CD14-positive monocyte (primary cell): ENCODE results near the gene SLC4A1. TPM values are rescaled to one million over a fixed set of nuclear protein-coding genes. Genes with fewer than 3 reads are reported as not detected.

ENCODE experiments used
- DNase-seq, 3 donors: peaks; one replicate each; pipeline ENCODE4 v3.0.0-alpha.2; 2011 to 2022
- H2AFZ ChIP-seq: 2 replicates; pipeline ENCODE4 v1.6.0; 2012; ENCODE audit warnings: mild to moderate bottlenecking, low read depth, low read length, inconsistent platforms; ENCODE audit not compliant: insufficient read depth, poor library complexity, severe bottlenecking
- H3K27ac ChIP-seq, 2 donors: 1 replicate in 1 of 2; 2 replicates in 1 of 2; pipeline ENCODE4 v1.5.1; 2012 to 2013; ENCODE audit warnings: low read length in 2 of 2, control low read depth in 1 of 2, inconsistent platforms in 1 of 2, low read depth in 1 of 2, mild to moderate bottlenecking in 1 of 2
- H3K27me3 ChIP-seq, 2 donors: one replicate each; pipeline versions ENCODE4 v1.6.0 to v1.6.1; 2011 to 2013; ENCODE audit warnings: low read length in 2 of 2; ENCODE audit not compliant: control insufficient read depth in 2 of 2, insufficient read depth in 2 of 2
- H3K36me3 ChIP-seq, 2 donors: replicated peaks in 1 of 2; 1 replicate in 1 of 2; 2 replicates in 1 of 2; pipeline versions ENCODE4 v1.5.1 to v1.6.1; 2012 to 2013; ENCODE audit warnings: low read length in 2 of 2, control low read depth in 1 of 2, inconsistent platforms in 1 of 2, mild to moderate bottlenecking in 1 of 2; ENCODE audit not compliant: insufficient read depth in 2 of 2, control insufficient read depth in 1 of 2
- H3K4me1 ChIP-seq, 2 donors: 1 replicate in 1 of 2; 2 replicates in 1 of 2; pipeline versions ENCODE4 v1.5.1 to v1.6.1; 2012 to 2013; ENCODE audit warnings: low read length in 2 of 2, control low read depth in 1 of 2, inconsistent platforms in 1 of 2, mild to moderate bottlenecking in 1 of 2, moderate library complexity in 1 of 2; ENCODE audit not compliant: insufficient read depth in 2 of 2, control insufficient read depth in 1 of 2
- H3K4me2 ChIP-seq: replicated peaks from 2 replicates; pipeline ENCODE3; 2012; ENCODE audit warnings: low read length, moderate library complexity, mild to moderate bottlenecking; ENCODE audit not compliant: poor library complexity, severe bottlenecking; ENCODE audit errors: extremely low read depth
- H3K4me3 ChIP-seq, 3 experiments: fragments of 200-600 bp in 1 of 3; sonication (generic) in 1 of 3; replicated peaks in 1 of 3; 1 replicate in 2 of 3; 2 replicates in 1 of 3; pipeline ENCODE4 v1.5.1; 2011 to 2013; ENCODE audit warnings: low read length in 3 of 3, mild to moderate bottlenecking in 3 of 3, control low read depth in 2 of 3, low read depth in 2 of 3, inconsistent platforms in 1 of 3, moderate library complexity in 1 of 3
- H3K79me2 ChIP-seq: 2 replicates; pipeline ENCODE4 v1.6.0; 2012; ENCODE audit warnings: mild to moderate bottlenecking, control low read depth, inconsistent platforms, low read length, moderate library complexity; ENCODE audit not compliant: insufficient read depth
- H3K9ac ChIP-seq: 2 replicates; pipeline ENCODE4 v1.6.0; 2017; ENCODE audit warnings: low read length, mild to moderate bottlenecking; ENCODE audit not compliant: insufficient read depth, poor library complexity, severe bottlenecking
- H3K9me3 ChIP-seq, 2 donors: replicated peaks in 1 of 2; 1 replicate in 1 of 2; 2 replicates in 1 of 2; pipeline versions ENCODE4 v1.5.1 to v1.6.1; 2012 to 2013; ENCODE audit warnings: low read length in 2 of 2, control low read depth in 1 of 2; ENCODE audit not compliant: control insufficient read depth in 1 of 2, insufficient read depth in 1 of 2
- H4K20me1 ChIP-seq: 2 replicates; pipeline ENCODE4 v1.6.0; 2012; ENCODE audit warnings: mild to moderate bottlenecking, low read length, control low read depth, moderate library complexity; ENCODE audit not compliant: insufficient read depth
- H3K27ac Mint-ChIP-seq, 7 donors: one replicate each; pipeline ENCODE4 v1.8.0; 2020; ENCODE audit warnings: mild to moderate bottlenecking in 7 of 7, mixed read lengths in 7 of 7, moderate library complexity in 6 of 7, inconsistent platforms in 2 of 7
- H3K27me3 Mint-ChIP-seq, 3 donors: one replicate each; pipeline ENCODE4 v1.8.0; 2021 to 2022; ENCODE audit warnings: low read depth in 3 of 3, mild to moderate bottlenecking in 3 of 3, mixed read lengths in 3 of 3, moderate library complexity in 3 of 3, inconsistent platforms in 1 of 3
- H3K36me3 Mint-ChIP-seq, 2 donors: one replicate each; pipeline ENCODE4 v1.8.0; 2020; ENCODE audit warnings: mixed read lengths in 2 of 2, inconsistent platforms in 1 of 2, mild to moderate bottlenecking in 1 of 2
- H3K4me1 Mint-ChIP-seq: one replicate; pipeline ENCODE4 v1.8.0; 2020; ENCODE audit warnings: mild to moderate bottlenecking, mixed read lengths
- H3K4me3 Mint-ChIP-seq, 2 donors: one replicate each; pipeline ENCODE4 v1.8.0; 2020; ENCODE audit warnings: mild to moderate bottlenecking in 2 of 2, mixed read lengths in 2 of 2, moderate library complexity in 1 of 2
- H3K9me3 Mint-ChIP-seq, 7 donors: one replicate each; pipeline ENCODE4 v1.8.0; 2020 to 2022; ENCODE audit warnings: mixed read lengths in 7 of 7, mild to moderate bottlenecking in 6 of 7, moderate library complexity in 6 of 7, inconsistent platforms in 2 of 7
- CTCF ChIP-seq: fragments of 200-600 bp; IDR thresholded peaks from one replicate; pipeline ENCODE4 v1.8.0; 2022; ENCODE audit warnings: antibody characterized with exemption, mild to moderate bottlenecking
- WGBS: methylation state at CpG from one replicate; pipeline ENCODE4 v1.1.5; 2013; ENCODE audit warnings: missing lambda C conversion rate; ENCODE audit not compliant: insufficient coverage; 5-methylcytosine and 5-hydroxymethylcytosine counted together
- intact Hi-C, 2 donors: fragments of 100-400 bp; cut with micrococcal nuclease; formaldehyde crosslinking; loops; one replicate each; pipeline versions ENCODE4 v1.15.0 to v1.15.1; 2023
- polyA plus RNA-seq, 3 donors: library from polyadenylated mRNA; depleted of rRNA in 1 of 3; unstranded in 2 of 3; stranded (reverse) in 1 of 3; fragments of 300-500 nt in 2 of 3; fragments of >200 nt in 1 of 3; fragmentation: Illumina TruSeq in 2 of 3; gene quantifications; 1 replicate in 2 of 3; 2 replicates in 1 of 3; pipeline ENCODE4 v1.2.3, GENCODE V29; 2012 to 2021

Gene SLC4A1
- polyA plus RNA-seq, 3 donors, result 0.04 TPM; not detected in 2

- no peak overlapping the region for H3K27ac Mint-ChIP-seq
- H3K36me3 Mint-ChIP-seq, result no peaks in the 10 kb centered on the region
- H3K27me3 Mint-ChIP-seq, result peaks cover 5 to 15% (median 8%) of the 10 kb centered on the region in 3 donors
- no peak for DNase-seq
- Histone ChIP-seq H3K27ac (no peak overlapping the region), H3K4me2 (no peak overlapping the region), H3K79me2 (no peaks in the 10 kb centered on the region), H3K9me3 (no peaks in the 10 kb centered on the region), H2AFZ (no peak overlapping the region), H3K4me1 (peaks cover 0 to 4% of the 10 kb centered on the region in 2 donors), H3K36me3 (no peaks in the 10 kb centered on the region), H3K27me3 (no peaks in the 10 kb centered on the region), H3K9ac (no peak overlapping the region), H3K4me3 (no peak overlapping the region), H4K20me1 (no peaks in the 10 kb centered on the region)
- peaks cover 0 to 2% (median 0%) of the 10 kb centered on the region in 7 donors for H3K9me3 Mint-ChIP-seq
- no peak overlapping the region for H3K4me3 Mint-ChIP-seq
- no peak for TF ChIP-seq CTCF
- WGBS, result 90% methylated on average over 4 of the region's 14 CpGs
- H3K4me1 Mint-ChIP-seq, result peaks cover 4% of the 10 kb centered on the region
- intact Hi-C loops, result no loop called here
Measured at GRCh38 chr17:44253006-44253405, 14.9 kb downstream of the SLC4A1 start.

GRCh38 chr17:44251062-44251461 lies 16.9 kb downstream of the SLC4A1 start:
- Histone ChIP-seq H2AFZ (no peak overlapping the region), H3K9me3 (no peaks in the 10 kb centered on the region), H3K4me2 (no peak overlapping the region), H3K27ac (no peak overlapping the region), H3K79me2 (no peaks in the 10 kb centered on the region), H3K4me1 (peaks cover 7 to 14% of the 10 kb centered on the region in 2 donors), H3K9ac (no peak overlapping the region), H3K4me3 (no peak overlapping the region), H3K27me3 (no peaks in the 10 kb centered on the region), H3K36me3 (no peaks in the 10 kb centered on the region), H4K20me1 (no peaks in the 10 kb centered on the region)
- Mint-ChIP-seq H3K27me3 (peaks cover 4 to 14% (median 9%) of the 10 kb centered on the region in 3 donors), H3K4me3 (no peak overlapping the region), H3K4me1 (peaks cover 16% of the 10 kb centered on the region), H3K9me3 (peaks cover 0 to 2% (median 0%) of the 10 kb centered on the region in 7 donors), H3K36me3 (no peaks in the 10 kb centered on the region), H3K27ac (no peak overlapping the region)
- intact Hi-C loops, result no loop called here
- whole genome bisulfite sequencing, result 98% methylated on average over 8 of the region's 17 CpGs
- no peak for DNase-seq
- no peak for TF ChIP-seq CTCF
